ENCODE results near the gene RMND1.

Gene RMND1, protein sequence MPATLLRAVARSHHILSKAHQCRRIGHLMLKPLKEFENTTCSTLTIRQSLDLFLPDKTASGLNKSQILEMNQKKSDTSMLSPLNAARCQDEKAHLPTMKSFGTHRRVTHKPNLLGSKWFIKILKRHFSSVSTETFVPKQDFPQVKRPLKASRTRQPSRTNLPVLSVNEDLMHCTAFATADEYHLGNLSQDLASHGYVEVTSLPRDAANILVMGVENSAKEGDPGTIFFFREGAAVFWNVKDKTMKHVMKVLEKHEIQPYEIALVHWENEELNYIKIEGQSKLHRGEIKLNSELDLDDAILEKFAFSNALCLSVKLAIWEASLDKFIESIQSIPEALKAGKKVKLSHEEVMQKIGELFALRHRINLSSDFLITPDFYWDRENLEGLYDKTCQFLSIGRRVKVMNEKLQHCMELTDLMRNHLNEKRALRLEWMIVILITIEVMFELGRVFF

GRCh38 chr6:151451950-151452749 lies at the start of gene RMND1:
Gene RMND1, minus strand, starts transcription at chr6:151452126. Its CDS starts 6,315 bp downstream, at chr6:151445811.
- DNase-seq (ENCODE audit: low read depth) = peak; percentile 100
- TF ChIP-seq, protein P1, sequence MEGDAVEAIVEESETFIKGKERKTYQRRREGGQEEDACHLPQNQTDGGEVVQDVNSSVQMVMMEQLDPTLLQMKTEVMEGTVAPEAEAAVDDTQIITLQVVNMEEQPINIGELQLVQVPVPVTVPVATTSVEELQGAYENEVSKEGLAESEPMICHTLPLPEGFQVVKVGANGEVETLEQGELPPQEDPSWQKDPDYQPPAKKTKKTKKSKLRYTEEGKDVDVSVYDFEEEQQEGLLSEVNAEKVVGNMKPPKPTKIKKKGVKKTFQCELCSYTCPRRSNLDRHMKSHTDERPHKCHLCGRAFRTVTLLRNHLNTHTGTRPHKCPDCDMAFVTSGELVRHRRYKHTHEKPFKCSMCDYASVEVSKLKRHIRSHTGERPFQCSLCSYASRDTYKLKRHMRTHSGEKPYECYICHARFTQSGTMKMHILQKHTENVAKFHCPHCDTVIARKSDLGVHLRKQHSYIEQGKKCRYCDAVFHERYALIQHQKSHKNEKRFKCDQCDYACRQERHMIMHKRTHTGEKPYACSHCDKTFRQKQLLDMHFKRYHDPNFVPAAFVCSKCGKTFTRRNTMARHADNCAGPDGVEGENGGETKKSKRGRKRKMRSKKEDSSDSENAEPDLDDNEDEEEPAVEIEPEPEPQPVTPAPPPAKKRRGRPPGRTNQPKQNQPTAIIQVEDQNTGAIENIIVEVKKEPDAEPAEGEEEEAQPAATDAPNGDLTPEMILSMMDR (conservative IDR thresholded peaks at IDR 0.05; ENCODE audit: low read depth, low read length) = no peak
- H3K4me3 ChIP-seq (ENCODE audit: low read depth, low read length) = peak within 1 kb of the TSS; percentile 96

DNA sequence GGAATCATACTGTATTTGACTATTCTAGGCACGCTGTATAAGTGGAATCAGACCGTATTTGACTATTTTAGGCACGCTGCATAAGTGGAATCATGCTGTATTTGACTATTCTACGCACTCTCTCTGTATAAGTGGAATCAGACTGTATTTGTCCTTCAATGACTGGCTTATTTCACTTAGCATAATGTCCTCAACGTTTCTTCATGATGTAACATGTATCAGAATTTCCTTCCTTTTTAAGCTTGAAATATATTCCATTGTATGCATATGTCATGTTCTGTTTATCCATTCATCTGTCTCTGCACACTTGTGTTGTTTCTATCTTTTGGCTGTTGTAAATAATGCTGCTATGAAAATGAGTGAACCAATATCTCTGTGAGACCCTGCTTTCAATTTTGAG lies 47.6 kb upstream of the RMND1 start:
- H3K4me3 ChIP-seq (ENCODE audit: low read depth, low read length) = no peak overlapping the region
- no peak for DNase-seq (ENCODE audit: low read depth)
- TF ChIP-seq, protein P1 (conservative IDR thresholded peaks at IDR 0.05; ENCODE audit: low read depth, low read length) = no peak

GRCh38 chr6:151498327-151498726 lies 46.4 kb upstream of the RMND1 start:
- no peak overlapping the region for H3K4me3 ChIP-seq (ENCODE audit: low read depth, low read length)
- TF ChIP-seq, protein P1 (conservative IDR thresholded peaks at IDR 0.05; ENCODE audit: low read depth, low read length) = no peak
- DNase-seq (ENCODE audit: low read depth) = peak; percentile 52

DNA sequence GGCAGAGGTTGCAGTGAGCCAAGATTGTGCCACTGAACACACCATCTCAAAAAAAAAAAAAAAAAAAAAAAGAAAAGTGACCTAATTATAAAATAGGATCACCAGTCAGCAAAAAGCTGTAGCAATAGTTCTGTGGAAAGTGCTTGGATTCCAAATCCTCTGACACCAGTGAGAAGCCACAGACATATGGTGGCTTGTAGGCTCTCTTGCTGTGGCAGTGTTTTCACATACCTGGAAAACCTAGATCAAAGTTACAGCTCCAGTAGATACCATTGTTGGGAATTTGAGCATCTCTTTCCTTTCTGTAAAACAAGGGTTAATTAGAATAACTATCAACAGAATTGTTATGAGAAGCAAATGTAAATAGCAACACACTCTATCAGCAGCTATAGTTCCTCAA lies 46.0 kb upstream of the RMND1 start:
- H3K4me3 ChIP-seq (ENCODE audit: low read depth, low read length) = no peak overlapping the region
- TF ChIP-seq, protein P1 (conservative IDR thresholded peaks at IDR 0.05; ENCODE audit: low read depth, low read length) = no peak

GRCh38 chr6:151495380-151495779 lies 43.5 kb upstream of the RMND1 start:
- no peak for DNase-seq (ENCODE audit: low read depth)
- TF ChIP-seq, protein P1 (conservative IDR thresholded peaks at IDR 0.05; ENCODE audit: low read depth, low read length) = no peak
- no peak overlapping the region for H3K4me3 ChIP-seq (ENCODE audit: low read depth, low read length)

More for the DNA sequence above, 46.0 kb upstream of the RMND1 start:
- no peak for DNase-seq (ENCODE audit: low read depth)

GRCh38 chr6:151494936-151495320 lies 43.0 kb upstream of the RMND1 start:
- TF ChIP-seq, protein P1 (conservative IDR thresholded peaks at IDR 0.05; ENCODE audit: low read depth, low read length) = no peak
- no peak for DNase-seq (ENCODE audit: low read depth)
- H3K4me3 ChIP-seq (ENCODE audit: low read depth, low read length) = peak overlapping the region; percentile 67
